HAP-1 (cell line): ENCODE measurements around the gene C16orf90.
A peak's percentile ranks its signal among the peaks of the same experiment; 100 is the strongest.

Experiments used
- DNase-seq, 2 experiments: peaks; one replicate each; pipeline ENCODE4 v3.0.0-alpha.2; 2016 to 2020; ENCODE audit warnings: low spot score in 2 of 2
- H3K27me3 ChIP-seq: fragments of 250-450 bp; sonication (Bioruptor Pico); 2 replicates; pipeline ENCODE4 v1.5.1; 2020; ENCODE audit warnings: low read depth, mild to moderate bottlenecking, moderate library complexity
- H3K36me3 ChIP-seq: fragments of 250-450 bp; sonication (Bioruptor Pico); replicated peaks from 2 replicates; pipeline ENCODE4 v1.5.1; 2020; ENCODE audit warnings: mild to moderate bottlenecking
- H3K4me1 ChIP-seq: fragments of 250-450 bp; sonication (Bioruptor Pico); 2 replicates; pipeline ENCODE4 v1.5.1; 2020; ENCODE audit warnings: mild to moderate bottlenecking
- H3K4me3 ChIP-seq: fragments of 250-450 bp; sonication (Bioruptor Pico); 2 replicates; pipeline ENCODE4 v1.5.1; 2020; ENCODE audit warnings: mild to moderate bottlenecking, moderate library complexity
- H3K9me3 ChIP-seq: fragments of 250-450 bp; sonication (Bioruptor Pico); 2 replicates; pipeline ENCODE4 v1.5.1; 2020; ENCODE audit warnings: mild to moderate bottlenecking, moderate library complexity
- in situ Hi-C: fragments of 300-500 bp; cut with MboI; formaldehyde crosslinking; loops from 3 replicates; pipeline ENCODE4 v1.14.3; 2020; ENCODE audit warnings: low sequenced_read_pairs, inconsistent platforms, mixed read lengths

C16orf90 gene

GRCh38 chr16:3459401-3460090, 35.7 kb downstream of the C16orf90 start:
- DNase-seq = peak; percentile 55 to 87

GRCh38 chr16:3458852-3459361, 36.4 kb downstream of the C16orf90 start:
- in situ Hi-C loops = no loop called here
- no peaks in the 10 kb centered on the region for H3K27me3 ChIP-seq
- H3K9me3 ChIP-seq = no peaks in the 10 kb centered on the region
- no peaks in the 10 kb centered on the region; the same call in none of the 2 replicates for H3K36me3 ChIP-seq
- peak overlapping the region; percentile 62 for H3K4me3 ChIP-seq
- no peak for DNase-seq
- peaks cover 20% of the 10 kb centered on the region for H3K4me1 ChIP-seq

More at GRCh38 chr16:3459401-3460090, 35.7 kb downstream of the C16orf90 start:
- Histone ChIP-seq H3K27me3 (no peaks in the 10 kb centered on the region), H3K9me3 (no peaks in the 10 kb centered on the region), H3K4me1 (peaks cover 20% of the 10 kb centered on the region), H3K4me3 (peak overlapping the region; percentile 62), H3K36me3 (no peaks in the 10 kb centered on the region; the same call in none of the 2 replicates)
- in situ Hi-C loops = no loop called here

- peaks cover 20% of the 10 kb centered on the region for H3K4me1 ChIP-seq
- H3K9me3 ChIP-seq = no peaks in the 10 kb centered on the region
- no peaks in the 10 kb centered on the region for H3K27me3 ChIP-seq
- peak; percentile 22 to 45 for DNase-seq
- in situ Hi-C loops = no loop called here
- H3K36me3 ChIP-seq = no peaks in the 10 kb centered on the region; the same call in none of the 2 replicates
- peak overlapping the region; percentile 62 for H3K4me3 ChIP-seq
Measured at GRCh38 chr16:3458278-3458851, 36.9 kb downstream of the C16orf90 start.

- in situ Hi-C loops = no loop called here
- H3K4me1 ChIP-seq = peaks cover 20% of the 10 kb centered on the region
- no peaks in the 10 kb centered on the region; the same call in none of the 2 replicates for H3K36me3 ChIP-seq
- peak overlapping the region; percentile 62 for H3K4me3 ChIP-seq
- no peaks in the 10 kb centered on the region for H3K27me3 ChIP-seq
- DNase-seq = peak; percentile 85 to 92
- no peaks in the 10 kb centered on the region for H3K9me3 ChIP-seq
Measured at GRCh38 chr16:3457434-3458252, 37.6 kb downstream of the C16orf90 start.

- Histone ChIP-seq H3K36me3 (peaks cover 11% of the 10 kb centered on the region), H3K27me3 (no peaks in the 10 kb centered on the region), H3K9me3 (no peaks in the 10 kb centered on the region), H3K4me3 (no peak overlapping the region), H3K4me1 (peaks cover 15% of the 10 kb centered on the region)
- in situ Hi-C loops = no loop called here
- no peak for DNase-seq
Measured at GRCh38 chr16:3454631-3455147, 40.6 kb downstream of the C16orf90 start.

GRCh38 chr16:3454093-3454492, 41.2 kb downstream of the C16orf90 start:
- Histone ChIP-seq H3K27me3 (no peaks in the 10 kb centered on the region), H3K4me3 (no peak overlapping the region), H3K4me1 (peaks cover 9% of the 10 kb centered on the region), H3K9me3 (no peaks in the 10 kb centered on the region), H3K36me3 (peaks cover 17% of the 10 kb centered on the region)
- in situ Hi-C loops = no loop called here
- DNase-seq = no peak

- Histone ChIP-seq H3K4me3 (peak overlapping the region; percentile 63), H3K4me1 (peaks cover 9% of the 10 kb centered on the region), H3K27me3 (no peaks in the 10 kb centered on the region), H3K9me3 (no peaks in the 10 kb centered on the region), H3K36me3 (peaks cover 30% of the 10 kb centered on the region)
- peak; percentile 74 to 85 for DNase-seq
- in situ Hi-C loops = no loop called here
Measured at GRCh38 chr16:3444032-3444388, 51.3 kb downstream of the C16orf90 start.
